HG03558 (cell line): ENCODE measurements around the gene PIK3CG.
"Not testable (repeated sequence)": the region's sequence is repeated elsewhere in the genome, so short reads cannot be mapped to it uniquely, and the experiment has no call there.

ENCODE experiments used
- ATAC-seq: cut with Tn5 transposase; IDR thresholded peaks from one replicate; pipeline ENCODE4 v1.9.1; 2021; ENCODE audit warnings: moderate number of reproducible peaks; ENCODE audit not compliant: unreplicated experiment; ENCODE audit errors: extremely low read depth

Gene PIK3CG

GRCh38 chr7:106881984-106882383, 16.9 kb downstream of the PIK3CG start:
- ATAC-seq: no peak

- ATAC-seq: no peak
Observed at GRCh38 chr7:106883456-106884026, 18.5 kb downstream of the PIK3CG start.

GRCh38 chr7:106885652-106886051, 20.6 kb downstream of the PIK3CG start:
- no peak for ATAC-seq

- ATAC-seq: no peak
Observed at GRCh38 chr7:106887421-106887820, 22.3 kb downstream of the PIK3CG start.

GRCh38 chr7:106888204-106888603, 23.1 kb downstream of the PIK3CG start:
- ATAC-seq: no peak

- ATAC-seq: no peak
Observed at GRCh38 chr7:106890952-106891351, 25.9 kb downstream of the PIK3CG start.

GRCh38 chr7:106891548-106892410, 26.7 kb downstream of the PIK3CG start:
- ATAC-seq: no peak

- no peak for ATAC-seq
Observed at GRCh38 chr7:106893591-106893990, 28.5 kb downstream of the PIK3CG start.

GRCh38 chr7:106895246-106895864, 30.3 kb downstream of the PIK3CG start:
- peak; percentile 72 for ATAC-seq

GRCh38 chr7:106896231-106896630, 31.1 kb downstream of the PIK3CG start:
- no peak for ATAC-seq

GRCh38 chr7:106897553-106897952, 32.5 kb downstream of the PIK3CG start:
- not testable (repeated sequence) for ATAC-seq

- ATAC-seq: not testable (repeated sequence)
Observed at GRCh38 chr7:106898967-106899366, 33.9 kb downstream of the PIK3CG start.

- ATAC-seq: no peak
Observed at GRCh38 chr7:106901828-106902441, 36.9 kb downstream of the PIK3CG start.

- ATAC-seq: no peak
Observed at GRCh38 chr7:106905734-106906133, 40.7 kb downstream of the PIK3CG start.

GRCh38 chr7:106911959-106912358, 46.9 kb downstream of the PIK3CG start:
- no peak for ATAC-seq

GRCh38 chr7:106914018-106914607, 49.0 kb downstream of the PIK3CG start:
- ATAC-seq: no peak

- no peak for ATAC-seq
Observed at GRCh38 chr7:106915407-106915806, 50.3 kb downstream of the PIK3CG start.

GRCh38 chr7:106915873-106916272, 50.8 kb downstream of the PIK3CG start:
- peak; percentile 95 for ATAC-seq

GRCh38 chr7:106916679-106917078, 51.6 kb downstream of the PIK3CG start:
- ATAC-seq: no peak

GRCh38 chr7:106918991-106919390, 53.9 kb downstream of the PIK3CG start:
- no peak for ATAC-seq
